Measurements from ENCODE around the gene SLC29A3.

Gene SLC29A3

GRCh38 chr10:71325267-71325666 is 6.2 kb downstream of the SLC29A3 start:
- DNase-seq, result no peak

DNA sequence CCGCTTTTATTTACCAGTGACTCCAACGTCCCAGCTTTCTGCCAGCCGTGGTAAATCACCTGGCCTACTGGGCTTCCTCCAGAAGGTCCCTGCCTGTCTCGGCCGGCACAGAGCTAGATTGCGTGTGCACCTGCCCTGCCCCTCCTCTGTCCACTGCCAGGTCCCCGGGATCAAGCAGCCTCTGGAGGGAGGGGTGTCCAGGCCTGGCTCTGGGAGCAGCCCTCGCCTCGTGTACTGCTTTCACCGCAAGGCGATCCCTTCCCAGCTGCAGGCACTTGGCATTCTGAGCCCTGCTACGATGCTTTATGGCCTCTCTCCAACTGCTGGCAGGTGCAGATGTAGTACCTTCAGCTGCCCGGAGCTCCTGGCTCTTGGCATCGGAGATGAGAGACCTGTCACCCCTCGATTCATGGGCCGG is 7.4 kb downstream of the SLC29A3 start:
- no peak for DNase-seq

- no peak for DNase-seq
Measured at GRCh38 chr10:71330789-71331404, 11.8 kb downstream of the SLC29A3 start.

- DNase-seq, result no peak
Measured at GRCh38 chr10:71331736-71332135, 12.7 kb downstream of the SLC29A3 start.

- DNase-seq, result no peak
Measured at GRCh38 chr10:71332466-71332865, 13.4 kb downstream of the SLC29A3 start.

- no peak for DNase-seq
Measured at GRCh38 chr10:71333129-71333887, 14.2 kb downstream of the SLC29A3 start.

DNA sequence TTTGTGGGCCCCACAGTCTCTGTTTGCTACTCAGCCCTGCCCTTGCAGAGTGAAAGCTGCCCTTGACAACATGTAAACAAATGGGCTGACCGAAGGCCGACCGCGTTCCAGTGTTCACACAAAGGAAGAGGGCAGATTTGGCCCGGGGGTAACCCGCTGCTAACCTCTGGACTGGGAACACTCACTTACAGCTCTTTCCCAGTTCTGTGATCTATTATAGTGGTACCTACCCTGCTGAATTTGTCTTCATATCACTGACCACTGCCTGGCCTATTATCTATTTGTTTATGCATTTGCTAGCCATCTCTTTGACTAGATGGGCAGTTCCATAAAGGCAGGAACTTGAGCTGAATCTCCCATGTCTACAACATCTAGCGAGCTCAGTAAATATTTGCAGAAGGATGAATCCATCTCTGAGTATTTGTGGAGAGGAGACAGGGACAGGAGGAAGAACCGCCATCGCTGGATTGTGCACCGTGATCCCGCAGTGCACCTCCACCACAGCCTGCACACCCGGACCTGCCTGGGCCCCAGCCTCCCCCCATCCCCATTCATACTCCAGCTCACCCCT is 15.2 kb downstream of the SLC29A3 start:
- no peak for DNase-seq

GRCh38 chr10:71335173-71335708 is 16.2 kb downstream of the SLC29A3 start:
- no peak for DNase-seq

DNA sequence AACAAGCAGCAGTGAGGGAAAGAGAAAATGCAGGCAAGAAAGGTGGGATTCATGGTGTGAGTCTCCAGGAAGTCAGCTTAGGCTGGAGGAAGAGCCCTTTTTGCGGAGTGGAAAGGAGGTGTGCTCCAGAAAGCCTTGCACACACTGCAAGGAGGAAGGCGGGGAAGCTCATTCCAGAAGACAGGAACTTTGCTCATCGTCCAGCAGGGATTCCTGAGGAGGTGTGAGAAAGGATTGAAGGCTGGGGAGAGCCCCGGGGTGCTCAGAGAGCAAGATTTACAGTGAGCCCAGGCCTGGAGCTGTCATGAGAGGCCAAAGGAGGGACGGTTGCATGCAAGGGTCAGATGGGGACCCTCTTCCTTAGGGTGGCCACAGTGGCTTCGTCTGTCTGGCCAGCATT is 17.6 kb downstream of the SLC29A3 start:
- DNase-seq, result no peak

DNA sequence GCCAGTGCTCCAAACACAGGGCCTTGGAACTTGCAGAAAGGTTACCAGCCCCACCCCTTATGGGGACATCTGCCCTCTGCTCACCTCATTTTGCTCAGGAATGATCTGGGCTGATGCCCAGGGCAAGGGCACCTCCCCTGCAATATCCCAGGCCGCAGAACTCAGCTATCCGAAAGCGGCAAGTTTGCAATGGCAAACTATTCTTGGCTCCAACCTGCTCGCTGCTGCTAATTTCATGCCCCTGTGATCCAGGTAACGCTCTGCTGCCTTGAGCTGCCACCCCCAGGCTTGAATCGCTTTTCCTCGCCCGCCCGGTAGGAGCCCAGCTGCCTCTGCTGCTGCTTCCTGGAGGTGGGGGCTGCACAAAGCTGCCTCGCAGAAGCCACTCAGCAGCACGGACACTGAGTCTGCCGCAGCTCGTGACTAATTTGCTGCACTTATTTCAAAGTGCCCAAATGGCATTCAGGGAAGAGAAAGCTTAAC is 18.2 kb downstream of the SLC29A3 start:
- DNase-seq, result no peak

- no peak for DNase-seq
Measured at GRCh38 chr10:71338728-71339495, 19.9 kb downstream of the SLC29A3 start.

GRCh38 chr10:71339796-71340589 is 20.9 kb downstream of the SLC29A3 start:
- DNase-seq, result no peak

DNA sequence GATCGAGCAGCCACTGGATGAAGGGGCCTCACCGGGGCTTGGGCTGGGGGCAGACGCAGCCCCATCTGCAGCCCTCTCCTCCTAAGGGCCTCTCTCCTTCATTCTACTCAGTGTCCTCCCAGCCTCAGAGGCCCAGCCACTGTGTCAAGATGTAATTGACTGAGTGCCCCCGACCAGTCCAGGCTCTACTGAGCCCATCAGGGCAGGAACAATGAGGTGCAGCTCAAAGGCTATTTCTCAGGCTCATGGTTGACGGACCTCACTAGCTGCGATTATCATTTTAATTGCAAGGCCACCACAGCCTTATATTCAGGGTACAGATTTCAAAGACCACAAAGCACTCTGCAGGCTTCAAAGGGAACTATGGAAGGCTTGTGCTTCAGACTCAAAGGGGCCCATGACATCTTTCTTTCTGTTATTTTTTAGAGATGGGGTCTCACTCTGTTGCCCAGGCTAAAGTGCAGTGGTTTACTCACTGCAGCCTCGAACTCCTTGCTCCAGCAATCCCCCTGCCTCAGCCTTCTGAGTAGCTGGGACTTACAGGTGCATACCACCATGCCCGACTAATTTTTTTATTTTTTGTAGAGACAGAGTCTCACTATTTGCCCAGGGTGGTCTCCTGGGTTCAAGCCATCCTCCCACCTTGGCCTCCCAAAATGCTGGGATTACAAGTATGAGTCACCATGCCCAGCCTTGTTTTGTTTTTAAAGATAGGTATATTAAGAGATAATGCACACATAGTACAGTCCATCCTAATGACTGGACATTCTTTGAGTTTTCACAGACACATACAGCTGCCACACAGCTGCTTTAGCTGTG is 23.7 kb downstream of the SLC29A3 start:
- no peak for DNase-seq

DNA sequence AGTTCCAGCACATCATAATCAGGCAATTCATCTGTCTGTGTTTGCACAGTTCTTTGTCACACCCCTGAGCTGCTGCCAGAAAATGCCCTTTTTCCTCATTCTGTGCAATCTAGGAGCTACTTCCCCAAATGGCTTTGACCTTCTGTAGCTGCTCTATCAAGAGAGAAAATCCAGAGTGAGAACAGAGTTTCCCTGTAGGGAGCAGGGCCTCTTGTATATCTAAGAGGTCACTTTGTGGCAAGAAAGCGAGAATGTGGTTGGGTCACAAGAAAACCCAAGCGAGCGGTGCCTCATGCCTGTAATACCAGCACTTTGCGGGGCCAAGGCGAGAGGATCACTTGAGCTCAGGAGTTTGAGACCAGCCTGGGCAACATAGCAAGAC is 24.3 kb downstream of the SLC29A3 start:
- no peak for DNase-seq

DNA sequence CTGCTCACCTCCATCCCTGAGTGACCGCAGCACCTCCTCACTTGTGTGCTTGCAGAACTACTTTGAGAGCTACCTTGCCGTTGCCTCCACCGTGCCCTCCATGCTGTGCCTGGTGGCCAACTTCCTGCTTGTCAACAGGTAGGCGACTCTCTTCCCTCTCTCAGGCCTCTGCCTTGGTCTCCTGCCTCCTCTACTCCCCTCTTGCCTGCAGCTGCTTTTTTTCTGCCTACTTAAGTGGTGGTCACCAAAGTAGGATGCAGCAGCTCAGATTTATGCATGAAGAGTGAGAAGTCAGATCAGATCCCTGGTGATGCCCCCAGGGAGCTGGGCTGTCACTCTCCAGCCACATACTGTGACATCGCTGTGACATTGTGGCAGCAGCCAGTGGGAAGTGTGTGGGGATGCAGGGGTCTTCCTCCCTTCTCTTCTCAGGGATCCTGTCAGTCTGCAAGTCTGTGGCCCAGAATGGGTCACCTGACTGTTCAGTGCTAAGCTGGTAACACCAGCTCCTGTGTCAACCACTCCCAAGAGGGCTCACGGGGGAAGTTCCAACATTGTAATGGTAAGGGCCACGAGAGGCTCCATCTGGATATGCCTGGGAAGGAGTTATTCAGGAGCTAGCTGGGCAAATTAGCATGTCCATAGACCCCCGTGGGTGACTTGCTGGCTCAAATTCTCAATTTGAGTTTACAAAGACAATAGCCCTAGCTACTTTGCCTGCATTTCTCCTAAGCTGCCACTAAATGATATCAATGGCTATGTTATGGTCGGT is 25.3 kb downstream of the SLC29A3 start:
- DNase-seq, result no peak

DNA sequence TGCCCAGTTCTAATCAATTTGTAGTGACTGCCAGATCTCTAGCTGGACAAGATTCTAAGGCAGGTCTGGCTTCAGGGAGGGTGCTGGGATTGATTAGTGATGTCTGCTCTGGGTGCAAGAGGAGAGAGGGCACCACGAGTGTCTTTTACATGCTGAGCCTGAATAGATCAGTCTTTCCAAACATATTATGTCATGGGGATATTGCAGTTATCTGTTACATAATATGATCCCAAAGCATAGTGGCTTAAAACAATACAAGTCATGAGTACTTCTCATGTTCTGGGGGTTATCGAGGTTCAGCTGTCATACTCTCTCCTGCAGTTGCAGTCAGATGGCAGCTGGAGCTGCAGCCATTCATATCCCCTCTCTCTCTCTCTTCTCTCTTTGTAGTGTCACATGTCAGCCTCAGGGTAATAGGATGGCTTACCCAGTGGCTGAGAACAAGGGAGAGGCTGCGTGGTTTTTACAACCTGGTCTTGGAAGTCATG is 26.0 kb downstream of the SLC29A3 start:
- no peak for DNase-seq

- no peak for DNase-seq
Measured at GRCh38 chr10:71345694-71346093, 26.6 kb downstream of the SLC29A3 start.

DNA sequence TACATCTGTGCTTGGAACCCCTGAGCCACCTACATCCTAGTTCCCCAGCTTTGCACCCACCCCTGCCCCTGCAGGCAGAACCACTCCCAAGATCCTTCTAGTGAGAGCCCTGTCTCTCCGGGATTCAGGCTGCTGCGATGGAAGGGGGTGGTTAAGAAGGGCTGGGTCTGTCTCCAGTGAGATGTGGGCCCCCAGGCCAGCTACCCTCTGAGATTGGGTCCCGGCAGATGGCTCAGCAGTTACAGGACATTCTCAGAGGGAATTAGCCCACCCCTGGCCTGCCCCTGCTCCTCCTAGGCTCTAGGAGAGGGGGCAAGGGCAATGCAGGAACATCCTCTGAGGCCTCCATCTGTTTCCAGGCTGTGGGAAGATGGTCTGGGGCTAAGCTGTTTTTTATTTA is 27.7 kb downstream of the SLC29A3 start:
- DNase-seq, result no peak

GRCh38 chr10:71347587-71348395 is 28.7 kb downstream of the SLC29A3 start:
- DNase-seq, result no peak

GRCh38 chr10:71348850-71349249 is 29.8 kb downstream of the SLC29A3 start:
- DNase-seq, result no peak

All from SW 1271 (cell line).